Prostate gland (tissue), 2 donors: ENCODE data around the gene EGLN2. TPM values are rescaled to one million over a fixed set of nuclear protein-coding genes. Genes with fewer than 3 reads are reported as not detected.

Experiments
- DNase-seq: peaks from one replicate; pipeline ENCODE4 v3.0.0-alpha.2; 2019; ENCODE audit warnings: low spot score
- H3K27ac ChIP-seq, 2 donors: fragments of 200-600 bp; sonication (generic); 2 replicates each; pipeline ENCODE4 v1.5.1; 2017 to 2019
- H3K27me3 ChIP-seq: fragments of 200-600 bp; sonication (generic); replicated peaks from 2 replicates; pipeline ENCODE4 v1.5.1; 2019; ENCODE audit not compliant: insufficient read depth
- H3K36me3 ChIP-seq, 2 donors: fragments of 200-600 bp; sonication (generic); 1 replicate in 1 of 2; 2 replicates in 1 of 2; pipeline versions ENCODE4 v1.5.1 to v1.8.1; 2017 to 2019
- H3K4me1 ChIP-seq: fragments of 200-600 bp; sonication (generic); replicated peaks from 2 replicates; pipeline ENCODE4 v1.5.1; 2019
- H3K4me3 ChIP-seq, 2 donors: fragments of 200-600 bp; sonication (generic); 2 replicates each; pipeline ENCODE4 v1.5.1; 2017 to 2019
- H3K9me3 ChIP-seq: fragments of 200-600 bp; sonication (generic); 2 replicates; pipeline ENCODE4 v1.5.1; 2017
- CTCF ChIP-seq, 4 experiments: fragments of 200-600 bp in 2 of 4; fragments of 450-650 bp in 2 of 4; sonication (generic) in 2 of 4; IDR thresholded peaks; 1 replicate in 3 of 4; 2 replicates in 1 of 4; pipeline ENCODE4 v1.5.1; 2016 to 2019; ENCODE audit warnings: antibody characterized with exemption in 4 of 4, mild to moderate bottlenecking in 2 of 4, moderate library complexity in 2 of 4
- POLR2A ChIP-seq: fragments of 450-650 bp; IDR thresholded peaks from one replicate; pipeline ENCODE4 v1.6.1; 2016; ENCODE audit warnings: antibody characterized with exemption, mild to moderate bottlenecking
- POLR2AphosphoS5 ChIP-seq: sonication (generic); formaldehyde crosslinking; IDR thresholded peaks from one replicate; pipeline ENCODE4 v1.6.1; 2017; ENCODE audit warnings: antibody characterized with exemption
- WGBS: methylation state at CpG from one replicate; pipeline ENCODE4 v1.1.5; 2018; 5-methylcytosine and 5-hydroxymethylcytosine counted together
- intact Hi-C: fragments of 100-400 bp; cut with DNase I; formaldehyde crosslinking; loops from one replicate; pipeline ENCODE4 v1.14.2; 2022
- total RNA-seq, 2 donors: library from RNA; depleted of rRNA; stranded (reverse); fragments of >200 nt; gene quantifications; one replicate each; pipeline ENCODE4 v1.1.0, GENCODE V29; 2016

Gene EGLN2
- total RNA-seq, 2 donors from 2014 or later, result 62.6 to 213 TPM

GRCh38 chr19:40754611-40755247 is 44.3 kb upstream of the EGLN2 start:
- intact Hi-C loops, result no loop called here
- TF ChIP-seq POLR2AphosphoS5, result no peak
- TF ChIP-seq POLR2A, result no peak
- TF ChIP-seq CTCF (IDR thresholded peaks at IDR 0.05), result no peak
- H3K4me1 ChIP-seq, result peaks cover 9% of the 10 kb centered on the region
- no peaks in the 10 kb centered on the region for H3K9me3 ChIP-seq
- H3K27me3 ChIP-seq, result no peaks in the 10 kb centered on the region
- 71% methylated on average over 9 of the region's 9 CpGs for WGBS
- peak overlapping the region in 1 of 2 donors; percentile 2 for H3K27ac ChIP-seq
- DNase-seq, result no peak
- H3K4me3 ChIP-seq, result no peak overlapping the region
- H3K36me3 ChIP-seq, result peaks cover 0 to 5% of the 10 kb centered on the region in 2 donors

- Histone ChIP-seq H3K4me3 (no peak overlapping the region), H3K27ac (no peak overlapping the region), H3K4me1 (peaks cover 9% of the 10 kb centered on the region), H3K36me3 (peaks cover 4 to 5% of the 10 kb centered on the region in 2 donors), H3K27me3 (no peaks in the 10 kb centered on the region), H3K9me3 (no peaks in the 10 kb centered on the region)
- TF ChIP-seq CTCF (IDR thresholded peaks at IDR 0.05), result no peak
- no peak for TF ChIP-seq POLR2A
- no peak for TF ChIP-seq POLR2AphosphoS5
- DNase-seq, result no peak
- 83% methylated on average over 3 of the region's 3 CpGs for WGBS
- intact Hi-C loops, result no loop called here
These were observed 43.8 kb upstream of the EGLN2 start for GRCh38 chr19:40755248-40755624.

- H3K27ac ChIP-seq, result no peak overlapping the region
- 94% methylated on average over 8 of the region's 8 CpGs for WGBS
- H3K27me3 ChIP-seq, result no peaks in the 10 kb centered on the region
- peaks cover 9% of the 10 kb centered on the region for H3K4me1 ChIP-seq
- no peak for DNase-seq
- peaks cover 5 to 8% of the 10 kb centered on the region in 2 donors for H3K36me3 ChIP-seq
- TF ChIP-seq POLR2AphosphoS5, result no peak
- no peak for TF ChIP-seq CTCF (IDR thresholded peaks at IDR 0.05)
- no peak for TF ChIP-seq POLR2A
- no peak overlapping the region for H3K4me3 ChIP-seq
- H3K9me3 ChIP-seq, result no peaks in the 10 kb centered on the region
- intact Hi-C loops, result no loop called here
These were observed 43.2 kb upstream of the EGLN2 start for GRCh38 chr19:40755791-40756190.

GRCh38 chr19:40756502-40757110 is 42.4 kb upstream of the EGLN2 start:
- peaks cover 6 to 9% of the 10 kb centered on the region in 2 donors for H3K36me3 ChIP-seq

More at GRCh38 chr19:40756502-40757110, 42.4 kb upstream of the EGLN2 start:
- Histone ChIP-seq H3K4me3 (no peak overlapping the region), H3K9me3 (no peaks in the 10 kb centered on the region), H3K27me3 (no peaks in the 10 kb centered on the region), H3K27ac (no peak overlapping the region), H3K4me1 (peaks cover 9% of the 10 kb centered on the region)
- WGBS, result 79% methylated on average over 11 of the region's 11 CpGs
- intact Hi-C loops, result no loop called here
- DNase-seq, result no peak
- TF ChIP-seq POLR2A, result no peak
- no peak for TF ChIP-seq POLR2AphosphoS5
- TF ChIP-seq CTCF (IDR thresholded peaks at IDR 0.05), result no peak
